PC-9 (cell line): Measurements from ENCODE around the gene SYCE1.

ENCODE experiments used
- EZH2 ChIP-seq: fragments of 200-600 bp; sonication (generic); IDR thresholded peaks from 2 replicates; pipeline ENCODE4 v1.8.0; 2017; ENCODE audit warnings: antibody characterized with exemption, low read depth
- TF ChIP-seq, protein P1 (sequence below): fragments of 200-600 bp; sonication (generic); conservative IDR thresholded peaks from 2 replicates; pipeline ENCODE4 v1.6.1; 2017; ENCODE audit warnings: mixed run types, antibody characterized with exemption, mild to moderate bottlenecking, moderate library complexity

DNA sequence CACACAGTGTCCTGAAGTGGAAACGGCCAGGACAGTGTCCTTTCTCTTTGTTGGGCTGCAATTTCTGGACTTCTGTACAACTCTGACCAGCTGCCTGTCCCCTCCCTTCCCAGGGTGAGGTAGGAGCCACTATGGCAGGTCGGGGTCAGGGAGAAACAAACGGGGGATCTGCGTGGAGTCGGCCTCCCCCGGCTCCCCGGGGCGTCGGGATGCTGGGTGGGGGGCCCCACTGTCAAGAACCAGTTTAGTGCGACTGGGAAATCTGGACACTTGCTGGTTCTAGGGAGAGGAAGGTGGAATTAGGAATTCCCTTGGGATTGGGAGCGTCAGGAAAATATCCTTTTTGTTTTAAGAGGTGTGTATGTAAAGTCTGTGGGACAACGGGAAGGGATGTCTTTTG, 567 bp downstream of the SYCE1 start:
- TF ChIP-seq EZH2, result no peak
- TF ChIP-seq, protein P1, sequence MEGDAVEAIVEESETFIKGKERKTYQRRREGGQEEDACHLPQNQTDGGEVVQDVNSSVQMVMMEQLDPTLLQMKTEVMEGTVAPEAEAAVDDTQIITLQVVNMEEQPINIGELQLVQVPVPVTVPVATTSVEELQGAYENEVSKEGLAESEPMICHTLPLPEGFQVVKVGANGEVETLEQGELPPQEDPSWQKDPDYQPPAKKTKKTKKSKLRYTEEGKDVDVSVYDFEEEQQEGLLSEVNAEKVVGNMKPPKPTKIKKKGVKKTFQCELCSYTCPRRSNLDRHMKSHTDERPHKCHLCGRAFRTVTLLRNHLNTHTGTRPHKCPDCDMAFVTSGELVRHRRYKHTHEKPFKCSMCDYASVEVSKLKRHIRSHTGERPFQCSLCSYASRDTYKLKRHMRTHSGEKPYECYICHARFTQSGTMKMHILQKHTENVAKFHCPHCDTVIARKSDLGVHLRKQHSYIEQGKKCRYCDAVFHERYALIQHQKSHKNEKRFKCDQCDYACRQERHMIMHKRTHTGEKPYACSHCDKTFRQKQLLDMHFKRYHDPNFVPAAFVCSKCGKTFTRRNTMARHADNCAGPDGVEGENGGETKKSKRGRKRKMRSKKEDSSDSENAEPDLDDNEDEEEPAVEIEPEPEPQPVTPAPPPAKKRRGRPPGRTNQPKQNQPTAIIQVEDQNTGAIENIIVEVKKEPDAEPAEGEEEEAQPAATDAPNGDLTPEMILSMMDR, result no peak
